GM23338 (cell line): ENCODE data around the gene MAPK9. TPM values are rescaled to one million over a fixed set of nuclear protein-coding genes. Genes with fewer than 3 reads are reported as not detected.
A peak's percentile ranks its signal among the peaks of the same experiment; 100 is the strongest.

Source experiments
- ATAC-seq: fragments of 200-7000 bp; cut with Tn5 transposase; 3 replicates; pipeline ENCODE4 v1.9.1; 2020
- DNase-seq: peaks from one replicate; pipeline ENCODE4 v3.0.0-alpha.2; 2015; ENCODE audit warnings: low spot score
- H2AFZ ChIP-seq: fragments of 200-600 bp; sonication (generic); 2 replicates; pipeline ENCODE4 v1.8.0; 2016; ENCODE audit warnings: antibody characterized with exemption, mild to moderate bottlenecking, moderate library complexity
- H3F3A ChIP-seq: fragments of 200-600 bp; sonication (generic); replicated peaks from 2 replicates; pipeline ENCODE4 v1.8.0; 2017; ENCODE audit warnings: antibody characterized with exemption, mixed run types, low read depth
- H3K27ac ChIP-seq: fragments of 200-600 bp; sonication (generic); 2 replicates; pipeline ENCODE4 v1.6.1; 2016; ENCODE audit warnings: low read depth
- H3K27me3 ChIP-seq: fragments of 200-600 bp; sonication (generic); 2 replicates; pipeline ENCODE4 v1.8.0; 2016; ENCODE audit warnings: mild to moderate bottlenecking, mixed run types, moderate library complexity; ENCODE audit not compliant: insufficient read depth
- H3K36me3 ChIP-seq: fragments of 200-600 bp; sonication (generic); 2 replicates; pipeline ENCODE4 v1.8.0; 2016; ENCODE audit warnings: mild to moderate bottlenecking; ENCODE audit not compliant: insufficient read depth
- H3K4me1 ChIP-seq: fragments of 200-600 bp; sonication (generic); 2 replicates; pipeline ENCODE4 v1.8.0; 2016; ENCODE audit warnings: mild to moderate bottlenecking, moderate library complexity; ENCODE audit not compliant: insufficient read depth
- H3K4me2 ChIP-seq: fragments of 200-600 bp; sonication (generic); 2 replicates; pipeline ENCODE4 v1.7.1; 2017; ENCODE audit warnings: mixed run types
- H3K4me3 ChIP-seq: fragments of 200-600 bp; sonication (generic); 2 replicates; pipeline ENCODE4 v1.6.1; 2016; ENCODE audit warnings: mixed run types
- H3K79me2 ChIP-seq: fragments of 200-600 bp; sonication (generic); replicated peaks from 2 replicates; pipeline ENCODE4 v1.8.0; 2017; ENCODE audit warnings: mild to moderate bottlenecking; ENCODE audit not compliant: insufficient read depth
- H3K9me2 ChIP-seq: fragments of 200-600 bp; sonication (generic); 2 replicates; pipeline ENCODE4 v1.8.0; 2017; ENCODE audit not compliant: insufficient read depth
- H4K20me1 ChIP-seq: fragments of 200-600 bp; sonication (generic); replicated peaks from 2 replicates; pipeline ENCODE4 v1.8.0; 2017; ENCODE audit warnings: mild to moderate bottlenecking; ENCODE audit not compliant: insufficient read depth
- H3K27ac Mint-ChIP-seq: 2 replicates; pipeline ENCODE4 v1.8.0; 2020; ENCODE audit warnings: inconsistent platforms, mild to moderate bottlenecking, moderate library complexity, mixed read lengths
- H3K27me3 Mint-ChIP-seq: 3 replicates; pipeline ENCODE4 v1.8.0; 2022; ENCODE audit warnings: low read depth, mild to moderate bottlenecking, moderate library complexity, mixed read lengths, inconsistent platforms; ENCODE audit not compliant: insufficient read depth, poor library complexity
- H3K36me3 Mint-ChIP-seq: 3 replicates; pipeline ENCODE4 v1.8.0; 2021; ENCODE audit warnings: low read depth, mild to moderate bottlenecking, inconsistent platforms, moderate library complexity, mixed read lengths
- H3K4me1 Mint-ChIP-seq: 3 replicates; pipeline ENCODE4 v1.8.0; 2020; ENCODE audit warnings: mild to moderate bottlenecking, inconsistent platforms, mixed read lengths
- H3K4me3 Mint-ChIP-seq: 3 replicates; pipeline ENCODE4 v1.8.0; 2021; ENCODE audit warnings: moderate library complexity, mild to moderate bottlenecking, inconsistent platforms, mixed read lengths
- H3K9me3 Mint-ChIP-seq: 3 replicates; pipeline ENCODE4 v1.8.0; 2020; ENCODE audit warnings: moderate library complexity, mild to moderate bottlenecking, inconsistent platforms, mixed read lengths
- EZH2 ChIP-seq: fragments of 200-600 bp; sonication (generic); IDR thresholded peaks from one replicate; pipeline ENCODE4 v1.8.0; 2017; ENCODE audit warnings: antibody characterized with exemption, mild to moderate bottlenecking, low read depth; ENCODE audit not compliant: unreplicated experiment
- EZH2phosphoT487 ChIP-seq: fragments of 200-600 bp; sonication (generic); IDR thresholded peaks from one replicate; pipeline ENCODE4 v1.8.1; 2018; ENCODE audit warnings: antibody characterized with exemption; ENCODE audit not compliant: unreplicated experiment
- JUNB ChIP-seq: IDR thresholded peaks from one replicate; pipeline ENCODE4 v1.6.1; 2016; ENCODE audit warnings: antibody characterized with exemption; ENCODE audit not compliant: unreplicated experiment
- STAT1 ChIP-seq: IDR thresholded peaks from one replicate; pipeline ENCODE4 v1.6.1; 2016; ENCODE audit warnings: antibody characterized with exemption; ENCODE audit not compliant: unreplicated experiment
- polyA plus RNA-seq: library from polyadenylated mRNA; unstranded; fragments of >200 nt; fragmentation: Nextera tagmentation; extraction: Ambion mirVana; gene quantifications from 2 replicates; pipeline ENCODE4 v1.2.1, GENCODE V29; 2016
- total RNA-seq: library from RNA; depleted of rRNA; stranded (reverse); fragments of >200 nt; shearing (Covaris generic); gene quantifications from 2 replicates; pipeline ENCODE4 v1.2.3, GENCODE V29; 2014
- TF ChIP-seq, protein P1 (sequence below): IDR thresholded peaks from one replicate; pipeline ENCODE4 v1.6.1; 2018; ENCODE audit warnings: antibody characterized with exemption; ENCODE audit not compliant: unreplicated experiment
- TF ChIP-seq, protein P2 (sequence below), 2 experiments: fragments of 200-600 bp in 1 of 2; sonication (generic) in 1 of 2; conservative IDR thresholded peaks; 2 replicates each; pipeline versions ENCODE4 v1.5.1 to v1.6.1; 2016 to 2017; ENCODE audit warnings: antibody characterized with exemption in 2 of 2, low read depth in 2 of 2, mild to moderate bottlenecking in 2 of 2, moderate library complexity in 1 of 2
- TF ChIP-seq, protein P3 (sequence below): IDR thresholded peaks from 2 replicates; pipeline ENCODE4 v1.6.1; 2016; ENCODE audit warnings: antibody characterized with exemption

The MAPK9 gene
- total and polyA plus RNA-seq, 2 experiments from 2014 or later: 16.8 to 37.0 TPM

DNA sequence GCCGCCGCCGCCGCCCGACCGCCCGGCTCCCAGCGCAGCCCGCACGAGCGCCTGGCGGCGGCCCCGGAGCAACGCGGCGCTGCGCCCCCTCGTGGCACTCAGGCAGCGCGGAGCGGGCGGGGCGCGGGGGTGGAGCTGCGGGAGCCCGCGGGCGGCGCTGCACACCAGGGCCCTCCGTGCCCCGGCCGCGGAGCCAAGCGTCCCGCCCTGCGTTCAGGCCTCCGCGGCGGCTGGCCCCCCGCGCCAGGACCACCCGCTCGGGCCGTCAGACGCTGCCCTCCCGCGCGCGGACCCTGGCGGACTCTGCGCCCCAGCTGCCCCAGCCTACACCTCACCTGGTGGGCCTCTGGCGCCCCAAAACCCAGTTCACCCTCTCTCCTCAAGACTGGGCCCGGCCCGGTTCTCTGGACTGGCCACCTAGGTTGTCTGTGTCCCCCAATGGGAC, 82.7 kb downstream of the MAPK9 start, which contains the start of gene RASGEF1C:
Gene RASGEF1C (minus strand): TSS at position 75 of the 445 bp plus-strand sequence. CDS start 71,159 bp downstream, outside the sequence.
- TF ChIP-seq, protein P1, sequence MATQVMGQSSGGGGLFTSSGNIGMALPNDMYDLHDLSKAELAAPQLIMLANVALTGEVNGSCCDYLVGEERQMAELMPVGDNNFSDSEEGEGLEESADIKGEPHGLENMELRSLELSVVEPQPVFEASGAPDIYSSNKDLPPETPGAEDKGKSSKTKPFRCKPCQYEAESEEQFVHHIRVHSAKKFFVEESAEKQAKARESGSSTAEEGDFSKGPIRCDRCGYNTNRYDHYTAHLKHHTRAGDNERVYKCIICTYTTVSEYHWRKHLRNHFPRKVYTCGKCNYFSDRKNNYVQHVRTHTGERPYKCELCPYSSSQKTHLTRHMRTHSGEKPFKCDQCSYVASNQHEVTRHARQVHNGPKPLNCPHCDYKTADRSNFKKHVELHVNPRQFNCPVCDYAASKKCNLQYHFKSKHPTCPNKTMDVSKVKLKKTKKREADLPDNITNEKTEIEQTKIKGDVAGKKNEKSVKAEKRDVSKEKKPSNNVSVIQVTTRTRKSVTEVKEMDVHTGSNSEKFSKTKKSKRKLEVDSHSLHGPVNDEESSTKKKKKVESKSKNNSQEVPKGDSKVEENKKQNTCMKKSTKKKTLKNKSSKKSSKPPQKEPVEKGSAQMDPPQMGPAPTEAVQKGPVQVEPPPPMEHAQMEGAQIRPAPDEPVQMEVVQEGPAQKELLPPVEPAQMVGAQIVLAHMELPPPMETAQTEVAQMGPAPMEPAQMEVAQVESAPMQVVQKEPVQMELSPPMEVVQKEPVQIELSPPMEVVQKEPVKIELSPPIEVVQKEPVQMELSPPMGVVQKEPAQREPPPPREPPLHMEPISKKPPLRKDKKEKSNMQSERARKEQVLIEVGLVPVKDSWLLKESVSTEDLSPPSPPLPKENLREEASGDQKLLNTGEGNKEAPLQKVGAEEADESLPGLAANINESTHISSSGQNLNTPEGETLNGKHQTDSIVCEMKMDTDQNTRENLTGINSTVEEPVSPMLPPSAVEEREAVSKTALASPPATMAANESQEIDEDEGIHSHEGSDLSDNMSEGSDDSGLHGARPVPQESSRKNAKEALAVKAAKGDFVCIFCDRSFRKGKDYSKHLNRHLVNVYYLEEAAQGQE: no peak
- TF ChIP-seq EZH2 (no peak), EZH2phosphoT487 (no peak), JUNB (no peak)
- TF ChIP-seq, protein P2, sequence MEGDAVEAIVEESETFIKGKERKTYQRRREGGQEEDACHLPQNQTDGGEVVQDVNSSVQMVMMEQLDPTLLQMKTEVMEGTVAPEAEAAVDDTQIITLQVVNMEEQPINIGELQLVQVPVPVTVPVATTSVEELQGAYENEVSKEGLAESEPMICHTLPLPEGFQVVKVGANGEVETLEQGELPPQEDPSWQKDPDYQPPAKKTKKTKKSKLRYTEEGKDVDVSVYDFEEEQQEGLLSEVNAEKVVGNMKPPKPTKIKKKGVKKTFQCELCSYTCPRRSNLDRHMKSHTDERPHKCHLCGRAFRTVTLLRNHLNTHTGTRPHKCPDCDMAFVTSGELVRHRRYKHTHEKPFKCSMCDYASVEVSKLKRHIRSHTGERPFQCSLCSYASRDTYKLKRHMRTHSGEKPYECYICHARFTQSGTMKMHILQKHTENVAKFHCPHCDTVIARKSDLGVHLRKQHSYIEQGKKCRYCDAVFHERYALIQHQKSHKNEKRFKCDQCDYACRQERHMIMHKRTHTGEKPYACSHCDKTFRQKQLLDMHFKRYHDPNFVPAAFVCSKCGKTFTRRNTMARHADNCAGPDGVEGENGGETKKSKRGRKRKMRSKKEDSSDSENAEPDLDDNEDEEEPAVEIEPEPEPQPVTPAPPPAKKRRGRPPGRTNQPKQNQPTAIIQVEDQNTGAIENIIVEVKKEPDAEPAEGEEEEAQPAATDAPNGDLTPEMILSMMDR (conservative IDR thresholded peaks at IDR 0.05; ENCODE audit: low read depth in 2 of 2): peak in 1 of 2 experiments; percentile 70; a peak in 2 of 4 replicates
- TF ChIP-seq, protein P3, sequence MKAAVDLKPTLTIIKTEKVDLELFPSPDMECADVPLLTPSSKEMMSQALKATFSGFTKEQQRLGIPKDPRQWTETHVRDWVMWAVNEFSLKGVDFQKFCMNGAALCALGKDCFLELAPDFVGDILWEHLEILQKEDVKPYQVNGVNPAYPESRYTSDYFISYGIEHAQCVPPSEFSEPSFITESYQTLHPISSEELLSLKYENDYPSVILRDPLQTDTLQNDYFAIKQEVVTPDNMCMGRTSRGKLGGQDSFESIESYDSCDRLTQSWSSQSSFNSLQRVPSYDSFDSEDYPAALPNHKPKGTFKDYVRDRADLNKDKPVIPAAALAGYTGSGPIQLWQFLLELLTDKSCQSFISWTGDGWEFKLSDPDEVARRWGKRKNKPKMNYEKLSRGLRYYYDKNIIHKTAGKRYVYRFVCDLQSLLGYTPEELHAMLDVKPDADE: no peak
- peak within 1 kb of the TSS; percentile 65 for H3K4me3 Mint-ChIP-seq
- peaks cover 8% of the 10 kb centered on the region; the same call in 2 of the 3 replicates for H3K4me1 Mint-ChIP-seq
- Histone ChIP-seq H2AFZ (peak within 1 kb of the TSS; percentile 95), H3K4me2 (peak within 1 kb of the TSS; percentile 80), H3F3A (0 out of 2 replicates have a peak, but pooled peaks cover 13% of the 10 kb centered on the region), H3K27ac (no peak within 1 kb of the TSS), H3K4me1 (no peaks in the 10 kb centered on the region), H3K9me2 (no peaks in the 10 kb centered on the region), H3K27me3 (peaks cover 37% of the 10 kb centered on the region), H3K4me3 (peak within 1 kb of the TSS; percentile 57), H3K79me2 (no peaks in the 10 kb centered on the region), H3K36me3 (no peaks in the 10 kb centered on the region), H4K20me1 (no peaks in the 10 kb centered on the region)
- no peak within 1 kb of the TSS for H3K27ac Mint-ChIP-seq
- peaks cover 30% of the 10 kb centered on the region for H3K27me3 Mint-ChIP-seq
- no peaks in the 10 kb centered on the region; the same call in 2 of the 3 replicates for H3K9me3 Mint-ChIP-seq
- no peaks in the 10 kb centered on the region; the same call in 2 of the 3 replicates for H3K36me3 Mint-ChIP-seq
- DNase-seq (peak; percentile 85), ATAC-seq (peak; percentile 74)

DNA sequence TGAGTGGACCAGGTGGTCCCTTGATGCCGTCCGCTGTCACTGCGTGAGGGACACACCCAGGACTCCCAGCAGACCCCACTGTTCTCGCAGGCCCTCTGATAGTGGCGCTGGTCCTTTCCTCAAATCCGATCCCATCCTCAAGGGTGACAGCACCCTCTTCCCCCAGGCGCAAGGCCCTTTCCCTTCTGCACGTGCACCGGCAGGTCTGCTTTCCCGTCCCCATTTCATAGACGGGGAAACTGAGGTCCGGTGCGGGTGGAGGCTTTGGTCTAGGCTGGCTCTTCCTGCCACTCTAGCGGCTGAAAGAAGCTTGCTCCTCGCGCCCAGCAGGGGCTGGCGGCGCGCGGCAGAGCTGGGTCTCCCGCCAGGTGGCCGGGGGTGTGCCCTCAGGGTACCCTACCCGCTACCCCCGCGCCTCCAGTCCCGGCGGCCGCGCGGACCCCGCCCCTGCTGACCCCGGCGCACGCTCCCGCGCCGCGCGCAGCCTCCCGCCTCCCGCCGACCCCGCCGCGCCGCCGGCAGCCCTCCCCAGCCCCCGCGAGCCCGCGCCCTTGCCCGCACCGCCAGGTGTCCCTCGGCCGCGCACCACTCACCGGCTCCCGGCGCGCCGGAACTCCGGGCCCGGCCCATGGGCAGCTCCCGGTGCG, 83.3 kb downstream of the MAPK9 start:
- H3K27me3 Mint-ChIP-seq: peaks cover 29% of the 10 kb centered on the region
- no peaks in the 10 kb centered on the region for H3K79me2 ChIP-seq
- TF ChIP-seq, protein P2 (conservative IDR thresholded peaks at IDR 0.05; ENCODE audit: low read depth in 2 of 2): 0 out of 4 replicates have a peak, but pooled peaks of 1 of the 2 experiments have one; percentile 4
- TF ChIP-seq STAT1: no peak
- peaks cover 37% of the 10 kb centered on the region for H3K27me3 ChIP-seq
- H3K4me3 ChIP-seq: peak overlapping the region; percentile 55
- peak; percentile 29 for ATAC-seq
- H3K9me2 ChIP-seq: no peaks in the 10 kb centered on the region
- H3K4me1 Mint-ChIP-seq: peaks cover 8% of the 10 kb centered on the region; the same call in 2 of the 3 replicates
- H2AFZ ChIP-seq: no peak overlapping the region
- H3K4me2 ChIP-seq: peak overlapping the region; percentile 70; the same call in 1 of the 2 replicates
- no peaks in the 10 kb centered on the region for H4K20me1 ChIP-seq
- H3K27ac Mint-ChIP-seq: no peak overlapping the region
- H3K27ac ChIP-seq: no peak overlapping the region
- H3F3A ChIP-seq: 0 out of 2 replicates have a peak, but pooled peaks cover 13% of the 10 kb centered on the region
- peak; percentile 51 for DNase-seq
- H3K9me3 Mint-ChIP-seq: no peaks in the 10 kb centered on the region
- peak overlapping the region; percentile 59 for H3K4me3 Mint-ChIP-seq
- H3K4me1 ChIP-seq: no peaks in the 10 kb centered on the region
- no peaks in the 10 kb centered on the region for H3K36me3 ChIP-seq
- H3K36me3 Mint-ChIP-seq: no peaks in the 10 kb centered on the region; the same call in 2 of the 3 replicates
